NCI-H1092 treated with DMSO at 0.1 percent for 48 hours (cell line): ENCODE measurements around the gene SLC45A2.
A peak's percentile ranks its signal among the peaks of the same experiment; 100 is the strongest.
"Not testable (repeated sequence)": the region's sequence is repeated elsewhere in the genome, so short reads cannot be mapped to it uniquely, and the experiment has no call there.

Experiments used
- DNase-seq: peaks from one replicate; lab custom pipeline; 2025; lab: John Stamatoyannopoulos, UW

Gene SLC45A2, protein sequence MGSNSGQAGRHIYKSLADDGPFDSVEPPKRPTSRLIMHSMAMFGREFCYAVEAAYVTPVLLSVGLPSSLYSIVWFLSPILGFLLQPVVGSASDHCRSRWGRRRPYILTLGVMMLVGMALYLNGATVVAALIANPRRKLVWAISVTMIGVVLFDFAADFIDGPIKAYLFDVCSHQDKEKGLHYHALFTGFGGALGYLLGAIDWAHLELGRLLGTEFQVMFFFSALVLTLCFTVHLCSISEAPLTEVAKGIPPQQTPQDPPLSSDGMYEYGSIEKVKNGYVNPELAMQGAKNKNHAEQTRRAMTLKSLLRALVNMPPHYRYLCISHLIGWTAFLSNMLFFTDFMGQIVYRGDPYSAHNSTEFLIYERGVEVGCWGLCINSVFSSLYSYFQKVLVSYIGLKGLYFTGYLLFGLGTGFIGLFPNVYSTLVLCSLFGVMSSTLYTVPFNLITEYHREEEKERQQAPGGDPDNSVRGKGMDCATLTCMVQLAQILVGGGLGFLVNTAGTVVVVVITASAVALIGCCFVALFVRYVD

DNA sequence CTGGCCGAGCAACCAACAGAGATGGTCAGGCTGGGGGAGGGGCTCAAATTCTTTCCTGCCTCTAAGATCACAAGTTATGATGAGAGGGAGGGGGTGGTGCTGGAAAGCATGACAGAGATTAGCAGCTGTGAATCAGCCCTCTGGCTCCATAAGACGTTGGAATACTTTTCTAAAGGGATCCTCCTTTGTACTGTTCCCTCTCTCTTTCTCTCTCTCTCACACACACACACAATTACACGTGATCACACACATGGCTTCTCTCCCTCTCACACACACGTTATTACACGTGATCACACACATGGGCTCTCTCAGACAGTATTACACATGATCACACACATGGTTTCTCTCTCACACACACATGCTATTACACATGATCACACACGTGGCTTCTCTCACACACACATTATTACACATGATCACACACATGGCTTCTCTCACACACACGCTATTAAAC is at the start of gene SLC45A2:
Gene SLC45A2 (minus strand): TSS at position 23 of the 454 bp plus-strand sequence. CDS start 110 bp downstream, outside the sequence.
- DNase-seq: no peak

DNA sequence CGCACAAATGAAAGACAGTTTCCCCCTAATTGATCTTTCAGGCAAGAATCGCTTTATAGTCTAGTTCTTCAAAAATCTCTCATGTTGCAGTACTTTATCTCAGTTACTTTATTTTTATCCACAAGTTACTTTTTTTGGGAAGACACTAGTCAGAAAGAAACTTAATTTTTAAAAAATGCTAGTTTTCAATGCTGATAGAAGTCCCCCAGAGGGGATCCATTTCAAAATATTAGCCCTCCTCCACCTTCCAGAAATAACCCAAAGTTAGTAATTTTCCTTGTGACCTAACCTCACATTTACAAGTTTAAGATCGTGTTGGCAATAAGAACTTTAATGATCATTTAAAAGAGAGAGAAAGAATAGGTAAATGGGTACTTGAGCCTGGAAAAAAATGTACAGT is 47.5 kb upstream of the SLC45A2 start:
- DNase-seq: no peak

DNA sequence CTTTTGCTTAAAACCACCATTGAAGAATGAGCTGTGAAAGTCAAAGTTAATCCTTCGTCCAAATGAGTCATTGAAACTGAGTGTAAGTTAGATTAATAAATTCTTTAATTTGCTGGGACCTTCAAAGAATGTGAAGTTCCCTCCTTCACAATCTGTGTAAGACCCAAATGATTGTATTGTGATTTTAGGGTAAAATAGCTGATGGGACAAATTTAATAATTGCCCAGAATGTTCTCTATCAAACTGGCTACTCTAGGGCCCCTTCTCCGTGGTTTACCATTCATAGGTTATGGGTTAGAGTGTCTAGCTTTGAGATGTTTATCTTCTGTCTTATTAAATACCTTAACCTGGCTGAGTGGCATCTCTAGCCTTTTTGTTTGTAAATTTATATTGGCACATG is 46.6 kb upstream of the SLC45A2 start:
- no peak for DNase-seq

DNA sequence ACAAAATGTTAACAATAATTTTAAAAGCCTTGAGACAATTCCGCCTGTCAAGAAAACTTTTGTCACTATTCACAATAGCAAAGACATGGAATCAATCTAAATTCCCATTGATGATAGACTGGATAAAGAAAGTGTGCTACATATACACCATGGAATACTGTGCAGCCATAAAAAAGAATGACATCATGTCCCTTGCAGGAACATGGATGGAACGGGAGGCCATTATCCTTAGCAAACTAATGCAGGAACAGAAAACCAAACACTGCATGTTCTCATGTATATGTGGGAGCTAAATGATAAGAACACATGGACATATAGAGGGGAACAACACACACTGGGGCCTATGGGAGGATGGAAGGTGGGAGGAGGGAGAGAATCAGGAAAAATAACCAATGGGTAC is 46.1 kb upstream of the SLC45A2 start:
- not testable (repeated sequence) for DNase-seq

DNA sequence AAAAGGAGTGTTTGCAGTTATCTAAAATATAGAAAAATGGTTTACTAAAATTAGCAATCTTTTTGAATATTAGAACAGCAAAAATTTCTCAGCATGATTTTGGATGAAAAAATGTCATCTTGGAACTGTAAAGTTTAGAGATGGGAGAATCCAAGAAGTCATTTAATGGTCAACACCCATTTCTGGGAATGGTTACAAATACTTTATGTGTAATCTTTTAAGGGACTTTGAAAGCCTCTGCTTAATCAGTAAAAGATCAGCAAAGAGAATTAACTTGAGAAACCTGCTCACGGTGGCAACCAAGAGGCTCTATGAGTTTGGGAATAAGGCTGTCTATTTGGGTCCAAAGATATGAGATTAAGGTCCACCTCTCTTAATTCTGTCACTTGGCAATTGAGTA is 45.6 kb upstream of the SLC45A2 start:
- DNase-seq: no peak

DNA sequence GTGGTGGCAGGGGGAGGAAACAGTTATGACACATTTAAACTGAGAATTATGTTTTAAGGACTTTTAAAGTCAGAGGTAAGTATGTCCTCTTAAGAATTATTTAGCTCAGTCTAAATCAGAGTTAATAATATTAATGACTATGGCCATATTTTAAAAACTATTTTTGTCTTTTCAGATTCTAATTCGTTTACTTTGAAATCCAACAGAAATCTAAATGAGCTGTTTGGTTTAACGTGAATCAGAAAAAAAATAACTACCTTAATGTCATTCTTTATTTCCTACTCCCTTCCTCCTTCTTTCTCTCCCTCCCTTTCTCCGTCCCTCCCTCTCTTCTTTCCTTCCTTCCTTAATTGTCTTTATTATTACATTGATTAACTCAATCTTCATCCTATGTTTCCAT is 43.9 kb upstream of the SLC45A2 start:
- DNase-seq: no peak

DNA sequence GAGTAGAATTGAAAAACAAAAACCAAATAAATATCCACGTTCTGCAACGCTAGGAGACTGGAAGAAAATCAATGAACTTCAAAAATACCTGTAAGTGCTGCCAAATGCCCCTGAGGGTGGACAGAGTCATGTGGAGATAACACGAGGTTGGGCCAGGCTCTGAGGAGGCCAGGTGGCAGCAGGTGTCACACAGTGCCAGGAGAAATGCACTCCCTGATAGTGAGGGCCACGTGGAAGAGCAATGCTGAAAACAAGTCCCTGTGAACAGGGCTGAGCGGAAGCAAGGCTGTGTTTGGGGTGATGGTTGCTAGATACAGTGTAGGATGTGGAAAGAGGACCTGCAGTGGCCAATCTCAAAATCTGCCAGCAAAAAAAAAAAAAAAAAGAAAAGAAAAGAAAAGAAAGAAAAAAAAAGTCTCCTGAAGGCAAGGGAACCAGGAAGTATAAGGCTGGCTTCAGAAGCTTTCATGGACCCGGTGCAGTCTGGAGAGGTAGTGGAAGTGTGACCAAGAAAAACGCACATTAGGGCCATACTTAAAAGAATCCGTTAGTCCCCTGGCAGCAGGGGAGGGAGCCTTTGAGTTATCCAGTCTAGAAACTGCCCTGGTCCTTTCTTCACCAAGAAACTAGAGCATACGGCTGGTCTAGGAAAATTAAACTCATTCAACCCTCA is 41.7 kb upstream of the SLC45A2 start:
- DNase-seq: no peak

DNA sequence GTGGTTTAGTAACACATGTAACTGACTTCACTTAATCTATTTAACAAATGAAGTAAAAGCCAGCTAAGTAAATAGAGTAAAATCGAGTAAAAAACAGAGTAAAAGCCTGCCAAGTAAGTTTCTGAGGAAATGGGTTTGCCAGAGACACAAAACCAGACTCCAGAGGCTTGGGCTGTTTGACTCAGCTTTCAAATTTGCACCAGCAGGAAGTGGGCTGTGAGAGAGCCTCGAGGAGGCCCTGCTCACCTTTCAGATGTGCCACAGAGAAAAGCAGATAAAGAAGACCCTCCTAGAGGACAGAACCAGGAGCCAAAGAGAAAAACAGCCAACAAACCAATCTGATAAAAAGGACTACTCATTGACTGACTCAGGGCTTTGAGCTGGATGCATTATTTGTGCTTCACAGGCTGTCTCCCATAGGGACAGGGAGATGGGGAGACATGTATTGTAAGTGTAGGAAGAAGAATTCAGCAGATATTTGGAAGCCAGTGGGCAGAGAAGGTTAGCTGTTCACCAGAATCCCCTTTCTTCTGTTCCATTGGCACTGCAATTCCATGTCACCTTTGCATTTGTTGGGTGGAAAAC is 37.7 kb upstream of the SLC45A2 start:
- DNase-seq: no peak

DNA sequence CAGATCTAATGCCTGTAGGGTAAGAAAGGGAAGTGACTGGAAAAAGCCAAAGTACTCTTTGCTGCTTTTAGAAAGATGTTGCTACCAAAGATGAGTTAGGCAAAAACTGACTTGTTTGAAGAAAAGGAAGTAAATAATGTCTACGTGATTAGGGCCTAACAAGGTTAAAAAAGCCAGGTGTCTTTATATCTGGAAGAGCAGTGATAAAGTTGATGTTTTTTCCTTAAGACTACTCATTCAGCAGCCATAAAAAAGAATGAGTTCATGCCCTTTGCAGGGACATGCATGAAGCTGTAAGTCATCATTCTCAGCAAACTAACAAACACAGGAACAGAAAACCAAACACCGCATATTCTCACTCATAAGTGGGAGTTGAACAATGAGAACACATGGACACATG is 36.8 kb upstream of the SLC45A2 start:
- DNase-seq: no peak

DNA sequence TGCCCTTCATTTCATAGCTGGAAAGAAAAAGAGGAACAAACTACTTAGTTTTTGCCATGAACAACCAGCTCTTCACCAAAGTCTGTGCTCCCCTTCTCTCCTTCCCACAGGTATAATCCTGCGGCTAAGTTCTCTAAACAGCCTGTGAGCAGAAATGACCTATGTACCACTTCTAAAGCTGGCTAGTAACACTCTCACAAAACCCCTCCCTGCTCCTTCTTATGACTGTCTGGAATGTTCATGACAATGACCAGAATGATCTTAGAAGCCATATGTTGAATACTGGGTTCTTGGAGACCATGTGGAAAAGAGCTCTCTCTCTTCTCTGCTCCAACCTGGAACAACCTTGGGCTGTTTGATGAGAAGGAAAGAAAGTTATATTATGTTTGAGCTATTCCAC is 36.2 kb upstream of the SLC45A2 start:
- no peak for DNase-seq

DNA sequence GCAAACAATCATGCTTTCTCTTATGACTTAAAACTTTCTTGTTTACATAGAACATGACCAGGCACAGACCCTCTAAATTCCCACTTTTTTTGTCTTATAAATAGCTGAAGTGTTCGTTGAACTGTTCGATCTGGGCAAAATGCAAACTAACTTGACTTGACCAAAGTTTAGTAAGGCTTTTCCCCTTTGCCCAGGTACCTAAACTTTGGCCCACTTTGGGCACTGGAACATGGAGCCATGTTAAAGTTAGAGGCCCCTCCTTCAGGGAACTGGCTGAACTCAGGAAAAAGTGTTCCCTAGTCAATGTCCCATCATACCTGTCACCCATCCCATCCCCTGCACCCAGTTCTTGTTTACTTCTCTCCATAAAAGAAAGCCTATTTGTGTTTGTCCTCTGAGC is 32.8 kb upstream of the SLC45A2 start:
- DNase-seq: no peak

DNA sequence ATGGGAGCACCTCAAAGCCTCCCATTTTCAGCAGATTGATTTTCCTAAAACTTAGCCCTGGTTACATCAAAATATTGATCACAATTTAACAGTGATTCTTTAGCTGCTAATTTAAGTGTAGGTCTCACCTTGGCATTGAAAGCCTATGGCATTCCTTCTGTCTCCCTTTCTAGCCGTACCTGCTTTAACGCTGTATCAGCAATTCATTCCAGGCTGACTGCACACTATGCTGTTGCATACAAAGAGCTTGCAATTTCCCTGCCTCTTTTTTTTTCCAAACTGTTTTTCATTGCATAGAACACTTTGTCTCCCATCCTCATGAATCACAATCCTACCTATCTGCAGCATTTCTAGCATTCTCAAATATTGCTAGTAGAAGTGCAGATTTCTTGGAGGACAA is 32.3 kb upstream of the SLC45A2 start:
- DNase-seq: no peak

DNA sequence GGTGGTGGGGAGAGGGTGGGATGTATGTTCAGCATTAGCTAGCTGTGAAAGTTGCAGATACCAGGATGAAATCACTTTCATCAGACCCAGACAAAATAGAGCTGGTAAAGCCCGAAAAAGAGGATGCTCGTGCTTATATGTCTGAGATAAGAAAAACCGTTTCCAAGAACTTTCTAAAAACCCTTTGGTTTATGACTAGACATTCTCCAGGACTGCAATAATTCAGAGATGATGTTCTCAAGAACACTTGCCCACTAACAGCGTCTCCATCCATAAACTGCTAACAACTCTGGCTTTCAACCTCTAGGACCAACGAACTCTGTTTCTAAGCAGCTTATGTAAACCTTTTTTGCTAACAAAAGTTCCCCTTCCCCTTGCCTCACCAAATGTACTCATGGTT is 31.7 kb upstream of the SLC45A2 start:
- no peak for DNase-seq

DNA sequence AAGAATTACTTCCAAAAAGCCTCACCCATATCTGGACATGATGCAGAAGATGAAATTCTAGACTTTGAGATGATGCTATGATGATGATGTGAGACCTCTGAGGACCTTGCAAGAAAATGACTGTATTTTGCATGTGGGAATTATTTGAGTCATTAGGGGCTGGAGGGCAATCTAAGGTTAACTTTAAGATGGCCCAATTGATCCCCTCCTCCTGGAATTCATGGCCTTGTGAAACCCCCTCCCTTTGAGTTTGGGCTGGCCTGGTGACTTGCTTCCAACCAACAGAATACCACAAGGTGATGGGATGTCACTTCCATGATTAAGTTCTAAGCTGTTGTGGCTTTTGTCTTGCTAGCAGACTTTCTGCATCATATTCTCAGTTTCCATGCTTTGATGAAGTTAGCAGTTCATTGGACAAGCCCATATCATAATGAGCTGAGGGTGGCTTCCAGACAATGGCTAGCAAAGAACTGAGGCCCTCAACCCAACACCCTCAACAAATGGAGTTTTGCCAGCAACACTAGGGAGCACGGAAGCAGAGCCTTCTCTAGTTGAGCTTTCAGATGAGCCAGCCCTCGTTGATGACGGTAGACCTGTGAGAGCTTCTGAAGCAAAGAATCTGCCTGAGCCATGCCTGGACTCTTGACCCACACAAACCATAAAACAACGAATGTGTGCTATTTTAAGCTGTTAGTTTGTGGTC is 30.8 kb upstream of the SLC45A2 start:
- no peak for DNase-seq

DNA sequence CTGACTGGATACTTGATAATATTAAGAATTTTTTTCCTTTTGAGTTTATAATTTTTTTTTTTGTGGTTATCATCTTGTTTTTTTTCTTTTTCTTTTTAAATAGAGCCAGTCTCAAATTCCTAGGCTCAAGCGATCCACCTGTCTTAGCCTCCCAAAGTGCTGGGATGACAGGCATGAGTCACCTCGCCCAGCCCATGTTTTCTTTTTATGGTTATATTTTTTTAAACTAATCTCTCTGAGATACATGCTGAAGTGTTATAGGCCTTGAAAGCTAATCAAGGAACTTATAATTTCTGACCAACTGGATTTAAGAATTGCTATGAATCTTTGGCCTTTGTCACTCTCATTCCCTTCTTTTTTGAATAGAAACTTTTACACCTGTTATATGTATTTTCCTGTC is 30.1 kb upstream of the SLC45A2 start:
- no peak for DNase-seq

DNA sequence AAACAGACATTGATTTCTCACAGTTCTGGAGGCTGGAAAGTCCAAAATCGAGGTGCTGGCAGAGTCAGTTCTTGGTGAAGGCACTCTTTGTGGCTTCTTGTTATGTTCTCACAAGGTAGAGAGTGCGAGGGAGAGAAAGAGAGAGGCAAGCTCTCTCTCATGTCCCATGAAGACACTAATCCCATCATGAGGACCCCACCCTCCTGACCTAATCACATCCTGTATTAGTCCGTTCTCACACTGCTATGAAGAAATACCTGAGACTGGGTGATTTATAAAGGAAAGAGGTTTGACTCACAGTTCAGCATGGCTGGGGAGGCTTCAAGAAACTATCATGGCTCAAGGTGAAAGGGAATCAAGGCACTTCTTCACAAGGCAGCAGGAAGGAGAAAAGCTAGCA is 29.1 kb upstream of the SLC45A2 start:
- no peak for DNase-seq

DNA sequence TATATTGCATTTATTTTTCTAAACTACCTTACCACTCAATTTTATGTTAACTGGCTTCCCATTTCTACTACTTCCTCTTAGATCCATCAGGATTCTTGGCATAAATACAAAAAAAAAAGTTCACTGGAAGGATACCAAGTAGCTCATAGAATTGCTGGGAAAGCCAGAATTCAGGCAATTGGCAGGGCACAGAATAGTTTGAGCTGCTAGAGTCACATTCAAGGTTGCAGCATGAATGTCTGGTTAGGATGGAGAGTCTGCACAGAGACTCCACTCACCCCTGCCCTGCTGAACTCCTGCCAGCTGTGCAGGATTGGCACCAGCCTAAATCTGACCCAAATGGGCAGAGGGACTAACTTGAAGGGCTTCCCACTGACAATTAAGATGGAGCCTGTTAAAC is 28.3 kb upstream of the SLC45A2 start:
- no peak for DNase-seq

DNA sequence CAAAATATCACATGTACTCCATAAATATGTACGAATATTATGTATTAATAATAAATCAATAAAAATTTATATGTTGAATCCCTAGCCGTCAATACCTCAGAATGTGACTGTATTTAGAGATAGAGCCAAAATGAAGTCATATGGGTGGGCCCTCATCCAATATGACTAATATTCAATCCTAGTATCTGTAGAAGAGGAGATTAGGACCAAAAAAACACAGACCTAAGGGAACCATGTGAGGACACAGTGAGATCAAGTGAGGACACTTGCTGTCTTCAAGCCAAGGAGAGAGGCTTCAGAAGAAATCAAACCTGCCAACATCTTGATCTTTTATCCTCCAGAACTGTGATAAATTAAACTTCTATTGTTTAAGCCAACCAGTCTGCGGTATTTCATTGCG is 27.0 kb upstream of the SLC45A2 start:
- DNase-seq: no peak

DNA sequence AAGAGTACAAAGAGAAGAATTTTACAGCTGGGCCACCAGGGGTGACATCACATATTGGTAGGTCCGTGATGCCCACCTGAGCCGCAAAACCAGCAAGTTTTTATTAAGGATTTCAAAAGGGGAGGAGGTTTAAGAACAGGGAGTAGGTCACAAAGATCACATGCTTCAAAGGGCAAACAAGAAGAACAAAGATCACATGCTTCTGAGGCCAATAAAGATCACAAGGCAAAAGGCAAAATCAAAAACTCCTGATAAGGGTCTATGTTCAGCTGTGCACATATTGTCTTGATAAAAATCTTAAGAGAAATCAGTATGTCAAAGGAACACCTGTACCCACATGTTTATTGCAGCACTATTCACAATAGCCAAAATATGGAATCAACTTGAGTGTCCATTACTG is 25.7 kb upstream of the SLC45A2 start:
- DNase-seq: peak; percentile 17

DNA sequence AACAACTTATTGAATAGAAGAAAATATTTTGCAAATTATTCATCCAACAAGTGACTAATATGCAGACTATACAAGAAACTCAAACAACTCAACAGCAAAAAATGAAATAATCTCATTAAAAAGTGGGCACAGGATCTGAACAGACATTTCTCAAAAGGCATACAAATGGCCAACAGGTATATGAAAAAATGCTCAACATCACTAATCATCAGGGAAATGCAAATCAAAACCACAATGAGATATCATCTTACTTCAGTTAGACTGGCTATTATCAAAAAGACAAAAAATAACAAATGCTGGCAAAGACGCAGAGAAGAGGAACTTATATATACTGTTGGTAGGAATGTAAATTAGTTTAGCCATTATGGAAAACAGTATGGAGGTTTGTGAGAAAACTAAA is 25.1 kb upstream of the SLC45A2 start:
- DNase-seq: no peak

DNA sequence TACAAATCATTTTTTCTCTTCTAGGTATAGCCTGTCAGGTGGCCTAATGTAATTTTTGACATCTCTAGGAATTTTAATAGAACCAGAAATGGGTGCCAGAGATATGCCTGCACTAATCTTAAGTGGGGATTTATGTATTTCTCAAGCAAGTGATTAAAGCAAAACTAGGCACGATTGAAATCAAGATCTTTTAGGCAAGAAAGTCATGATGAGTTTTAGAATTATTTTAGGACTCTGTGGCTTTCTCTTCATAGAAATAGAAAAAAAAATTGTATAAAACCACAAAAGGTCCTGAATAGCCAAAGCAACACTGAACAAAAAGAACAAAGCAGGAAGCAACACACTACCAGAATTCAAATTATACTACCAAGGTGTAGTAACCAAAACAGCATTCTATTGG is 24.3 kb upstream of the SLC45A2 start:
- DNase-seq: peak; percentile 44
